Gastroesophageal sphincter (tissue), 4 donors: ENCODE measurements around the gene GRAMD4. TPM values are rescaled to one million over a fixed set of nuclear protein-coding genes. Genes with fewer than 3 reads are reported as not detected.

ENCODE experiments used
- ATAC-seq: fragments of 150-250 bp; one replicate; pipeline ENCODE4 v1.9.1; 2016; ENCODE audit warnings: mild to moderate bottlenecking, moderate library complexity
- H3K27ac ChIP-seq, 4 donors: fragments of 200-600 bp; sonication (generic) in 3 of 4; 1 replicate in 3 of 4; 2 replicates in 1 of 4; pipeline ENCODE4 v1.5.1; 2016 to 2019
- H3K27me3 ChIP-seq: fragments of 200-600 bp; sonication (generic); one replicate; pipeline ENCODE4 v1.5.1; 2019
- H3K36me3 ChIP-seq, 2 donors: fragments of 200-600 bp; sonication (generic); one replicate each; pipeline ENCODE4 v1.5.1; 2019; ENCODE audit warnings: control low read depth in 1 of 2
- H3K4me1 ChIP-seq, 3 donors: fragments of 200-600 bp; sonication (generic); 1 replicate in 2 of 3; 2 replicates in 1 of 3; pipeline ENCODE4 v1.5.1; 2016 to 2019; ENCODE audit warnings: control low read depth in 2 of 3
- H3K4me3 ChIP-seq, 2 donors: fragments of 200-600 bp; sonication (generic); one replicate each; pipeline ENCODE4 v1.5.1; 2019; ENCODE audit warnings: mild to moderate bottlenecking in 1 of 2, moderate library complexity in 1 of 2
- H3K9me3 ChIP-seq, 3 donors: fragments of 200-600 bp; sonication (generic); one replicate each; pipeline ENCODE4 v1.5.1; 2017 to 2019; ENCODE audit warnings: control low read depth in 2 of 3
- CTCF ChIP-seq, 4 experiments: fragments of 200-600 bp in 2 of 4; fragments of 450-650 bp in 2 of 4; sonication (generic) in 1 of 4; IDR thresholded peaks; one replicate each; pipeline ENCODE4 v1.5.1; 2017 to 2019; ENCODE audit warnings: antibody characterized with exemption in 4 of 4, mild to moderate bottlenecking in 2 of 4, moderate library complexity in 2 of 4
- EP300 ChIP-seq: sonication (generic); formaldehyde crosslinking; IDR thresholded peaks from one replicate; pipeline ENCODE4 v1.6.1; 2017; ENCODE audit warnings: antibody characterized with exemption, mild to moderate bottlenecking
- POLR2A ChIP-seq, 2 donors: fragments of 450-650 bp; IDR thresholded peaks; one replicate each; pipeline ENCODE4 v1.6.1; 2017; ENCODE audit warnings: antibody characterized with exemption in 2 of 2, mild to moderate bottlenecking in 2 of 2, moderate library complexity in 1 of 2
- POLR2AphosphoS5 ChIP-seq: sonication (generic); formaldehyde crosslinking; IDR thresholded peaks from one replicate; pipeline ENCODE4 v1.6.1; 2017; ENCODE audit warnings: antibody characterized with exemption
- WGBS, 2 donors: methylation state at CpG; one replicate each; pipeline ENCODE4 v1.1.5; 2018; ENCODE audit warnings: low coverage in 1 of 2; 5-methylcytosine and 5-hydroxymethylcytosine counted together
- total RNA-seq, 4 donors: library from RNA; depleted of rRNA; stranded (reverse); fragments of >200 nt; gene quantifications; one replicate each; pipeline ENCODE4 v1.1.0, GENCODE V29; 2016

The GRAMD4 gene
- total RNA-seq, 4 donors from 2014 or later = 10.8 to 53.3 (median 33.2) TPM

GRCh38 chr22:46693634-46694415 lies 73.6 kb downstream of the GRAMD4 start:
- no peaks in the 10 kb centered on the region for H3K27me3 ChIP-seq
- H3K4me3 ChIP-seq = no peak overlapping the region
- peaks cover 0 to 100% of the 10 kb centered on the region in 2 donors for H3K36me3 ChIP-seq
- no peak for ATAC-seq
- no peak for TF ChIP-seq POLR2AphosphoS5
- no peak for TF ChIP-seq CTCF (IDR thresholded peaks at IDR 0.05)
- WGBS, 2 donors = 83 to 88% methylated on average over 10 to 13 of the region's 17 CpGs
- H3K27ac ChIP-seq = no peak overlapping the region
- no peaks in the 10 kb centered on the region for H3K4me1 ChIP-seq
- H3K9me3 ChIP-seq = no peaks in the 10 kb centered on the region

- no peak for TF ChIP-seq POLR2AphosphoS5
- no peak for TF ChIP-seq CTCF (IDR thresholded peaks at IDR 0.05)
- TF ChIP-seq POLR2A (IDR thresholded peaks at IDR 0.05) = no peak
- no peak for TF ChIP-seq EP300
- H3K9me3 ChIP-seq = no peaks in the 10 kb centered on the region
- no peaks in the 10 kb centered on the region for H3K27me3 ChIP-seq
- peaks cover 0 to 100% of the 10 kb centered on the region in 2 donors for H3K36me3 ChIP-seq
- H3K27ac ChIP-seq = no peak overlapping the region
- no peaks in the 10 kb centered on the region for H3K4me1 ChIP-seq
- no peak overlapping the region for H3K4me3 ChIP-seq
- 96 to 100% methylated on average over 1 to 5 of the region's 15 CpGs for WGBS, 2 donors
- ATAC-seq = no peak
Observed at GRCh38 chr22:46694416-46695170, 74.4 kb downstream of the GRAMD4 start.

GRCh38 chr22:46695346-46696228 lies 75.4 kb downstream of the GRAMD4 start:
- WGBS, 2 donors = 67% methylated on average over 4 of the region's 25 CpGs; no CpG with 5 or more reads in 1 of the 2 donors
- Histone ChIP-seq H3K27me3 (no peaks in the 10 kb centered on the region), H3K4me1 (no peaks in the 10 kb centered on the region), H3K36me3 (peaks cover 0 to 100% of the 10 kb centered on the region in 2 donors), H3K4me3 (no peak overlapping the region), H3K27ac (no peak overlapping the region), H3K9me3 (no peaks in the 10 kb centered on the region)
- no peak for ATAC-seq
- TF ChIP-seq POLR2AphosphoS5 = no peak
- no peak for TF ChIP-seq POLR2A (IDR thresholded peaks at IDR 0.05)
- no peak for TF ChIP-seq CTCF (IDR thresholded peaks at IDR 0.05)
- TF ChIP-seq EP300 = no peak

- no peak for TF ChIP-seq EP300
- H3K27ac ChIP-seq = no peak overlapping the region
- H3K9me3 ChIP-seq = no peaks in the 10 kb centered on the region
- ATAC-seq = no peak
- 80% methylated on average over 1 of the region's 11 CpGs; no CpG with 5 or more reads in 1 of the 2 donors for WGBS, 2 donors
- H3K36me3 ChIP-seq = peaks cover 0 to 100% of the 10 kb centered on the region in 2 donors
- no peak overlapping the region for H3K4me3 ChIP-seq
- H3K27me3 ChIP-seq = no peaks in the 10 kb centered on the region
- no peaks in the 10 kb centered on the region for H3K4me1 ChIP-seq
Observed at GRCh38 chr22:46696229-46696518, 76.0 kb downstream of the GRAMD4 start.

GRCh38 chr22:46696614-46697013 lies 76.4 kb downstream of the GRAMD4 start:
- 88 to 95% methylated on average over 4 to 5 of the region's 10 CpGs for WGBS, 2 donors
- no peak for ATAC-seq
- Histone ChIP-seq H3K36me3 (peaks cover 0 to 100% of the 10 kb centered on the region in 2 donors), H3K27ac (no peak overlapping the region), H3K27me3 (no peaks in the 10 kb centered on the region), H3K9me3 (no peaks in the 10 kb centered on the region), H3K4me1 (no peaks in the 10 kb centered on the region), H3K4me3 (no peak overlapping the region)
- TF ChIP-seq POLR2A (IDR thresholded peaks at IDR 0.05) (no peak), POLR2AphosphoS5 (no peak), CTCF (IDR thresholded peaks at IDR 0.05) (no peak), EP300 (no peak)
